Amniotic stem cell (primary cell): Measurements from ENCODE around the gene IL1RAPL1.
"Not testable (repeated sequence)": the region's sequence is repeated elsewhere in the genome, so short reads cannot be mapped to it uniquely, and the experiment has no call there.

Source experiments
- DNase-seq: peaks from one replicate; lab custom pipeline; 2025; lab: John Stamatoyannopoulos, UW

IL1RAPL1 gene

DNA sequence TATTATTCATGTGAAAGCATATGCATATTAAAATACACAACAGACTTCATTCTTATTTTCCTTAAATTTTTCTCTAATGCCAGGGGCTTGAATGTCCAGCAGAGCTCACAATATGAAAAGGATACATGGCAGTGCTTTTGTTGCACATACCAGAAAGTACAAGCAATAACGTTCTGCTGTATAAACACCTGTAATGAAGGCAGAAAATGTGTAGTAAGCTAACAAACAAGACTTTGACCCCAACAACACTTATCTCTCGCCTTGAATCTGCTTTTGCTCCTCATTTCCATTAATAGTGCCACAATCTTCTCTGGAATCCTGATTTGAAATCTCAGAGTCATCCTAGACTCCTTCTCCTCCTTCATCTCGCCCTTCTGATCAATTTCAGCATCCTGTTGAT is 687.3 kb downstream of the IL1RAPL1 start:
- DNase-seq, result no peak

DNA sequence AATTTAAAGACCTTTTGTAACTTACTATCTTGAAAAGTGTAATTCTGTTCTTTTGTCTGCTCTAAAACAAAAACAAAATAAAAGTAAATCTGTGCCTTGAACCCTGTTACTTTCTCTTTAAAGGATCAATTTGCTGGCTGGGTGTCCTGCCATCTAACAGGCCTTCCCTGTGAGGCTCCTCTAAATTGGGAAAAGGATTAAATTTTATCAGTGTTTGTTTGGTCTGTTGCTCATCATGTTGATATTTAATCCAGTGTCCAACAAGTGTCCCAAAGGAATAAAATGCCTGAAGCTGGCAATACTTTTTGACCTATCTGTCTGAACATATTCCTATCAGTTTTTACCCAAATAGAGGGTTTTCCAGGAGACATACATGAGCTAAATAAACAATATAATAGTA is 688.7 kb downstream of the IL1RAPL1 start:
- DNase-seq, result no peak

DNA sequence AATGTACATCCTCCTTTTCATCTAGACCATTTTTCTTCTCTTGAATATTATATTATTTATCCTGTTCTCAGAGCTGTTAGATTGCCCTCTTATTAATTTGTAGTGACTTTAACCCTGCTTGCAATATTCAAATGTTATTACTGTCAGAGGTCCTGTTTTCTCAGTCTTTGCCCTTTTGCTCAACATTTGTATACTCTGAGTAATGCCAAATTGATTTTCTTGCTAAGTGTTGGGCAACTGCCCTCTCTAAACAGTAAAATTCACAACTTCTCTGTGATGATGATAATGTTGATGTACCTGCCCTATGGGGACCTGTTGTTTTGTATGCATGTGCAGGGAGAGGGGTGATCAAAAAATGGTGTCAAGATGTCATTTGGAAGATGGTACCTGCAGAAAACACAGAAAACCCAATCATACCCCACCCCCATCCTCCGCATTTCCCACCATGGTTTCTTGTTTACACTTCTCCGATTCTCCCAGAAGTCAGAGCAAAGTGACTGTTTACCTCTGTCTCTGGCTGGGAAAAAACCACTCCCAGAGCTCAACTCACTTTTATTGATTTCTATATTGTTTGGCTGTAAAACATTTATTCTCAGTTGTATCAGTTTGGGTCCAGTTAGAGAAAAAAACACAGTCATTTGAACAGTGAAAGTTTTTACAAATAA is 694.0 kb downstream of the IL1RAPL1 start:
- DNase-seq, result no peak

DNA sequence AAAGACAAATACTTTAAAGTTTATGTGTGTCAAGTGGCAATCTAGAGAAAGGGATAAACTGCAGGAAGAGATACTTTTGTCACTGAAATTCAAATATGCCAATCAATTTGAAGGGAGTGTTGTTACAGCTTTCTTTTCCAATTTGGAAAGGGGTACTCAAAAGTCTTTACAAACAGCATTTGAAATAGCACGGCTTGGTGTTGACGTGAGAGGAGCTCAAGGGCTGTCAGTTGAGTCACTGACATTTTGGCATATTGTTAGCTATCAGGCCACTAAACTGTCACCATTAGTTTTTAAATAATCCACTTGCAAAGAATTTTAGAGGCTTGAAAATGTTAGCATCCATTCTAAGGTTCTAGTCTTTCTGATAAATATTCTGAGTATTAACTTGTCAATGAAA is 698.4 kb downstream of the IL1RAPL1 start:
- DNase-seq, result no peak

DNA sequence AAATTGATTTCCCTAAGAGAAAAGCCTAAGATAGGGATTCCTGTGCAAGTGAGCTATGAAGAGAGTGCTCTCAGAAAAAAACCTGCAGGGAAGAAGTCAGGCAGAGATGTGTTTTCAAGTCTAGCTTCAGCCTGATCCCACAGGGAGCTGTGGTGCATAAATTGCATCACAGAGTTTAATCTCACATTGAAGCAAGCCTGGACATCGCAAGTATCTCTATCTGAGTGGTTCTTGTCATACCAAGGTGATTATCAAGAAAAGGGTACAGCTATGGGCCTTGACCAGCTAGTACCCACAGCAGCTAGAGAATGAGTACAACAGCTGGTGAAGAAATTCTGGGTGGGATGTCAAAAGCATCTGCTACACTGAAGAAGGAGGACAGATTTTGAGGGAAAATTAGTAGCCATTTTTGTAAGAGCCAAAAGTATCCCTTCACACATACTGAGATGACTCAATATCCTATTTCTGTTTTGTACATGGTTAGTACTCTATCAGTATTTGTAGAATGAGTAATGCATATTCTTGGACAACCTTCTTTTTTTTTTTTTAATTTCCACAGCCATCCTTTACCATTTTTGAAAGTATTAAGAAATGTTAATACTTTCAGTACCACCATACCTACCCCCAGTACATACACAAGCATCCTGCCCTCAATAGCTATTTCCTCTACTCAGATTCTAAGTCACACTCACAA is 708.9 kb downstream of the IL1RAPL1 start:
- no peak for DNase-seq

DNA sequence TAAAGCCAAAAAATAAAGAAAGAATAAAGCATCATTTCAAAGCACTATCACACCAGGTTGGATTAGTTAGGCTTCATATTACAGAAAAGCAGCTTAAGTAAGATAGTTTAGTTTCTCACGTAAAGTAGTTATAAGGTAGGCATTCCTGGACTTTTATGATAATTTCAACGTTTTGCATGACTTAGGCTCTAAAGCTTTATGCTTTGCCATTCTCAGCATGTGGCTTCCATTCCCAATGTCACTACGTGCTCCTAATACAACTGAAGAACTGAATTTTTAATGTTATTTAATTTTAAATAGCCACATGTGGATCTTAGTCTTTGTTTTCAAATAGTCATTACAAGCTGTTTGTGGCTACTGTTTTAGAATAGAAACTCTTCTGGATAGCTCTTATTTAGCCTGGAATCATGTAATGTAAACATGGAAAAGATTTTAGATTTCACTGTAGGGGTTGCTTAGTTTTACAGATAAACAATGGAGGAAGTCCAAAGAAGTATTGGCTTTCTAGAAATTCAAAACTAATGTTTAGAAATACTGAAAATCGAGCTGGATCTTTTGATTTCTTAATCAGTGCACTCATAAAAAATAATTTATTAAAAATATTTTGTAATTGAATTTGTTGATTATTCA is 710.0 kb downstream of the IL1RAPL1 start:
- DNase-seq, result no peak

DNA sequence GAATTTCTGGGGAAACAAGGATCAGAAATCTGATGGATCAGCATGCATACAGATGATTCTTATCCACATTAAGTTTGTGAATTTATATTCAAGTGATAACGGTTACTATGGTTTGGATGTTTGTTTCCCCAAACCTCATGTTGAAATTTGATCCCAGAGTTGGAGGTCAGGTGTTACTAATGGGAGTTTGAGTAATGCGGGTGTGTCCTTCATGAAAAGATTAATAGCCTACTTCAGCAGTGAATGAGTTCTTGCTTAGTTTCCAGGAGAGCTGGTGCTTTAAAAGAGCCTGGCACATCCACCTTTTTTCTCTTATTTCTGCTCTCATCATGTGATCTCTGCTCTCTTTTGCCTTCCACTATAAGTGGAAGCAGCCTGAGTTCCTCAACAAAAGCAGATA is 712.4 kb downstream of the IL1RAPL1 start:
- no peak for DNase-seq

DNA sequence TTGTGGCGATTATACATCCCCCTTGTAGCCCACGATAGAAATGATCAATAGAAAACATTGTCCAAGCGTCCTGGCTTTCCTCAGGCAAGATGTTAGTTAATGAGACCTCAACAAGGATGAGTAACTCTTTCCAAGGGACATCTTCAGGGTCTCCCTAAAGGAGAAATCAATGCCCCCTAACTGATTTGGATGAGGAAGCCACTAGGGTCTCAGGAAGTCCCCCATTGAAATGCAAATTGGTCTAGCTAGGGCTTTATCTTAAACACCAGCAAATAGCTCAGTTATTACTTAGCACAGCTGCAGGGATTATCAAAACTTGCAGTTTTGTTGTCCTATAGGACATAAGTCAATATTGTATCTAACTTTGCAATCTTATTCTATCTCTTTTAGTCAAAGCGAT is 721.5 kb downstream of the IL1RAPL1 start:
- DNase-seq, result no peak

DNA sequence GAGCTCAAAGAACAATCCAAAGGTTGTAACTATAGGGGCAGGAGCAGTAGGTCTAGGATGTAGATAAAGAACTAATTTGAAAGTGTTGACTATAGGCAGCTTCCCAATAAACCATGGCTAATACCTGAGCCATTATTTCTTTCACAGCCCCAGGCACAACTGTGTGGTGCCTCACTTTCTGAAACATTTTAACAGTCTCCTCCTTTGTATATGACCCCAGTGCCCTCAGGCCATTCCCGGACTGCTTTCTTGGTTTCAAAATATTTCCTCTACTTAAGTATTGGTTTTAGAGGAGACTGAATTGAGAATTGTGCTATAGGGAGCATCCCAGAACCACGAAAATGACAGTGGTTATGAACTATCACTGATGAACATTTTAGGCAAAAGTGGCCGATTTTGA is 728.7 kb downstream of the IL1RAPL1 start:
- no peak for DNase-seq

DNA sequence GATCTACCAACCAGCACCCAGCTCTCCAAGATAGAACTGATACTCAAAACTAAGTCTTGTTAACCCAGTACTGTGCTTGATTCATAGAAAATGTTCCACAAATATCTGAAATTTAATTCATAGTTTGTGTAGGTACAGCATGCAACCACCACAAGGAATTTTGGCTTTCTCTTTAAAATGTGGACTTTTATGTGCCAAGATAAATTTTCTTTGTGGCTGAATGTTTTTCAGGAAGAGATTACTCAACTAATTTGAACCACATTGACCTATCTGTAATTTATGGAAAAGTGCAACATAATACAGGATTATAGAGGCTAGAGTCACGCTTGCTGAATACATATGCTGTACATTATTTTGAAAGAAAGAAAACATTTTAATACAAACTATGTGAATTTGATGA is 730.8 kb downstream of the IL1RAPL1 start:
- DNase-seq, result peak; percentile 5

DNA sequence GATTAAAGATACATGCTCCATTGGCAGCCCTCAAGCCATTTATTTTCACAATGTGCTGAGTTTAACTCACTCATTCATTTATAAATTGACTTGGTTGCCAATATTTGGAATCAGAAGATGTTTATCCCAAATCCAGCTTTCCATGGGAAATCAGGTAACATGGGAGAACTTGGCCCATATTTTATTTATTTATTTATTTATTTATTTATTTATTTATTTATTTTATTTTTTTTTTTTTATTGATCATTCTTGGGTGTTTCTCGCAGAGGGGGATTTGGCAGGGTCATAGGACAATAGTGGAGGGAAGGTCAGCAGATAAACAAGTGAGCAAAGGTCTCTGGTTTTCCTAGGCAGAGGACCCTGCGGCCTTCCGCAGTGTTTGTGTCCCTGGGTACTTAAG is 745.2 kb downstream of the IL1RAPL1 start:
- not testable (repeated sequence) for DNase-seq

DNA sequence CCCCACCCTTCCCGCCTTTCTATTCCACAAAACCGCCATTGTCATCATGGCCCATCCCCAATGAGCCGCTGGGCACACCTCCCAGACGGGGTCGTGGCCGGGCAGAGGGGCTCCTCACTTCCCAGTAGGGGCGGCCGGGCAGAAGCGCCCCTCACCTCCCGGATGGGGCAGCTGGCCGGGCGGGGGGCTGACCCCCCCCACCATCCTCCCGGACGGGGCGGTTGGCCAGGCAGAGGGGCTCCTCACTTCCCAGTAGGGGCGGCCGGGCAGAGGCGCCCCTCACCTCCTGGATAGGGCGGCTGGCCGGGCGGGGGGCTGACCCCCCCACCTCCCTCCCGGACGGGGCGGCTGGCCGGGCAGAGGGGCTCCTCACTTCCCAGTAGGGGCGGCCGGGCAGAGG is 745.8 kb downstream of the IL1RAPL1 start:
- DNase-seq, result not testable (repeated sequence)

DNA sequence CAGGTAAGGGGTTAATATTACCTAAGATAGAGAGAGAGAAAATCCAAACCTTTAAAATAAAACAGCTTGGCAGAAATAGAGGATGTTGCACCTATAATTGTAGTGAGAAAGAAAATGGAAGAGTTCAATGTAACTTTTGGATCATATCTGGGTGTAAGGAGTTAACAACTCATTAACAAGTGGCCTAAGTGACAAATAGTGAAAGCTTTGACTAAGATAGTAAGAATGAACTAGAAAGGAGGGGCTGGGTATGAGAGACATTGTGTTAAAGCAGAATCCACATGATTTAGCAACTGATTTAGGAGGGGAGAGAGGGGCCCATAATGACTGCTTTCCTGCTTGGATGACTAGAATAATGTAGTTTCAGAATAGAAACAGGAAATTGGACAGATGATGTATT is 761.0 kb downstream of the IL1RAPL1 start:
- no peak for DNase-seq

DNA sequence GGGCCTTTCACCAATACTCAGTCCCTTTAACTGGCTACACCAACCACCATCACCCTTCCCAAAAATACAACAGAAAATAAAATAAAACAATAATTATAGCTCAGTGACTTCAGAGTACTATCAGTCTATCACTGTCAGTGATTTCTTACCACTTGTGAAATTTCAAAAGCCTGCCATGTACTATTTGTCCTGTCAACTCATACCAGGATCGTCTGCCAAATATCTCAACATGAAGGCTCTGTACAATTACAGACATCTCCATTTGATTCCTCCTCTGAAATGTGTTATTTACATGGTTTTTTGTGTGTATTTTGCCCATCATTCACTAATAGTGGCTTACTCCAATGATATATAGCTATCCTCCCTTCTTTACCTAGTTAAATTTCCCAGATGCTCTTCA is 772.0 kb downstream of the IL1RAPL1 start:
- no peak for DNase-seq

DNA sequence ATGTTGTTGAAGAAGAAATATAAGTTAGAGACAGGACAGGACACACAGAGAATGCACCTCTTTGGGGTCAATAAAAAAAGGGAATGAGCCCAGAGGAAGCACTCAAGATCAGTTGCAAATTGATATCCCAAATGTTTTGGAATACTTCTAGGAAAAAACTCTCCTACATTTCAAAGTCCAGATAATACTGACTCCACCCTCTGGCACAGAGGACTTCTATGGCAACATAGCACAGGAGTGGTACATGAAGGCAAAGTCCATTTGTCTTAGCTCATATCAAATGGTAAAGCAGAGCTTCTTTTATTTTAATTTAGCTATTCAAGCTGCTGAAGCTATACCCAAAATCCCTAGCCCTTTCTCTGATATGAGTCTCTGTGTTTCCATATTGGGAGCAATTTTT is 787.5 kb downstream of the IL1RAPL1 start:
- DNase-seq, result not testable (repeated sequence)

DNA sequence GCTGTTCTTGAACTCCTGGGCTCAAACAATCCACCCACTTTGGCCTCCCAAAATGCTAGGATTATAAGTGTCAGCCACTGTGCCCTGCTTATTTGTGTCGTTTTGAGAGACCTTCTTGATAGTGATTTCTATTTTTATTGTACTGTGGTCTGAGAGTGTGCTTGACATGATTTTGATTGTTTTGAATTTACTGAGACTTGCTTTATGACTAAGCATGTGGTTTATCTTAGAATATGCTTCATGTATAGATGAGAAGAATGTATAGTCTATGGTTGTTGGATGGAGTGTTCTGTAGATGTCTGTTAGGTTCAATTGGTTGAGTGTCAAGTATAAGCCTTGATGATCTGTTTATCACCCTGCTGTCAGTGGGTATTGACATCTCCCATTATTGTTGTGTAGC is 789.3 kb downstream of the IL1RAPL1 start:
- DNase-seq, result no peak

DNA sequence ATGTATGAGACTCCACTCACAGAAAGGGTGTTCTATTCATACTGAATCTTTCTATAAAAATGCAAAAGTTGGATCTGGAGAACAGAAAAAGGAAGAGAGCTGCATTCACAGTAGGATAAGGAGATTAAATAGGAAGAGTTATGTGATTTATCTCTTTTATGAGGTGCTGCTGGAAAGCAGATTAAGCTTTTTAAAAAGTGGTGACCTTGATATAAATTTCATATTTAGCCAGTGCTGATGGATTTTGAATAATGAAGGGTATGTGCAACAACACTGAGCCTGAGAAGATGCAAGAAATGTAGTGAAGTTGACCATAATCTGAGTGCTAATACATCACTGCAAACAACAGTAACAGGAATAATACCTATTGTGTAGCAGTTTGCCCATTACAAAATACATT is 795.6 kb downstream of the IL1RAPL1 start:
- no peak for DNase-seq

DNA sequence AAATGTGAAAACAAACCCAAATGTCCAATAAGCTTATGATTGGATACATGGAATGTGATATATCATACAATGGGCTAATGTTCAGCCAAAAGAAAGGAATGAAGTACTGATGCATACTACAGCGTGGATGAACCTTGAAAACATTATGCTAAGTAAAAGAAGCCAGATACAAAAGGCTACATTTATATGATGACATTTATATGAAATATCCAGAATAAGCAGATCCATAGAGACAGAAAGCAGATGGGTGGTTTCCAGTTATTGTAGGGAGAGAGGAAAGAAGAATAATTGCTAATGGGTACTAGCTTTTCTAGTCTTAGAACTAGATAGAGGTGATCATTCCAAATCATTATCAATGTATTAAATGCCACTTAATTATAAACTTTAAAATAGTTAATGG is 801.3 kb downstream of the IL1RAPL1 start:
- no peak for DNase-seq

DNA sequence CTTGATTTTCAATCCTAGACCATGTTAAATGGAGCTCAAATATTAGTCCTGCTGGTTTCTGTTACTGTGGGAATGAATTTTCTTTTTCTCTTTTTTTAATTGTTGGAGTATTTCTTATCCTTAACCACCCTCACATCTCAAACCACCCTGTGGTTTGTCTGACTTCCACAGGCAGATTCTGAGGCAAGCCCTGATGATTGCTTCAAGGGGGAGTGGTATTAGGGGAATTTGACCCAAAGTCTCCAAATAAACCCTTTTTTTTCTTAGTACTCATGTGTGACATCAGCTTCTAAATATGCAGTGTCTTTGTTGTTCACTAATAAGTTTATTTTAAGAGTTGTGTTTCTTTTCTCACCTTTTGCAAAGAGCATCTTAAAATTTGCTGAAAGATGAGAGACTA is 810.3 kb downstream of the IL1RAPL1 start:
- no peak for DNase-seq

DNA sequence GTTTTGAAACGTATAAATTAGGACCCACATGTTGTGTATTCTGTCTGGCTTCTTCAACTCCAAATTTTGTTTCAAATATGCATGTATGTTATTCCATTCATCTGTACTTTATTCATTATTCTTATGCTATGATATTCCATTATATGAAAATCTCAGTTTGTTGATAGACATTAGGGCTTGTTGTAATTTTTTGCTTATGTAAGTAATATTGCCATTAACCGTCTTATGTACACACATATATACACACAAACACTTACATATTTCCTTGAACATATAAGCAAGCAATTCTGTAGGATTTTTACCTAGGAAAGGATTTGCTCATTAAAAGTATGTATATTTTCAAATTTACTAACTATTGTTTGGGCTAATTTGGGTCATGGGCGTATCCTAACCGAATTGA is 820.1 kb downstream of the IL1RAPL1 start:
- DNase-seq, result no peak

DNA sequence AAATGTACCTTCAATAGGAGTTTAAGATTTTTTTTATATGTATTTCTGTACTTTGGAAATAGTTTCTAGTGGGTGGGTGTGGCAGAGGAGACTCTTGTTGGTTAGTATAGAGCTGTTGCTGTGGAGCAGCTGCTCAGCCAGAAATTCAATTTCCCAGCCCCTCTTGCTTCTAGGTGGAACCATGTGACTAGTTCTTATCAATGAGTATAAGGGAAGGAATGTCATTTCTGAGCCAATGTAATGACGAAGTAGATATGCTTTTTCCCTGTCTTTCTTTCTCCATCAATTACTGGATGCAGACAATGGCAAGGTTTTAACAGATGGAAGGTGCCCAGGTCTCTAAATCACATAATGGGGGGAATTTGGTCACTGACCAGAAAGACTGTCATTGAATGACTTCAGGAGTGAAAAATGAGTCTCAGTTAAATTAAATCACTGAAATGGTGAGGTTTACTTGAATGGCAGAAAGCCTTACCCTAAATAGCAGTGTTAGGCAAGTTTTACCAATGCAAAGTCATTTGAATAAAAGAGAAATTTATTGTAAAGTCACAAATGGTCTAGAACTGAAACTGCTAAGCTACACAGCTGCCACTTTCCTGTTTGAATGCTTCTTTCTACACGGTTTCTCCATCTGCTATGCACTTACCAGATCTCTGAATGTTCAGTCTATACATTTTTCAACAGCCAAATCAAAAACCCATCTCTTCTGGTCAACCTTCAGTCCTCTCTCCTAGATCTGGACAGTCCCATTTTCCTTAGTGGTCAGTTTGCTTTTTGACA is 832.7 kb downstream of the IL1RAPL1 start:
- DNase-seq, result no peak

DNA sequence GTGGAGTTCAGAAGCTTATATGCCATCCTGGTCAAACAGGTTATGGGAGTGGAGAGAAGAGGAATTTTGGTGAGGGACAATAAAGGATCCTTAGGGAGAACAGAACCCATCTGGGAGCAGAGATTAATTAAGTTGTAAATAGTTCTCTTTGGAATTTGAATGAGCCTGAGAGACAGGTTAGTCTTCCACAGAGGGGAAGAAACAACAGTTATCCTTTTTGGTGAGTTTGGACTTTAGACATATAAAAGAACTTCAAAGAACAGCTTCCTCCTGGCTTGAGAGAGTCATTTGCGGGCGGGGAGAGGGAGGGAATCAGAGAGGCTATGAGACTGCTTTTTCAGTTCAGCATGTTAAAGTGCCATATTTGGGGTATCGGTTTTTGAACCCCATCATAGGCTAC is 834.8 kb downstream of the IL1RAPL1 start:
- DNase-seq, result no peak

DNA sequence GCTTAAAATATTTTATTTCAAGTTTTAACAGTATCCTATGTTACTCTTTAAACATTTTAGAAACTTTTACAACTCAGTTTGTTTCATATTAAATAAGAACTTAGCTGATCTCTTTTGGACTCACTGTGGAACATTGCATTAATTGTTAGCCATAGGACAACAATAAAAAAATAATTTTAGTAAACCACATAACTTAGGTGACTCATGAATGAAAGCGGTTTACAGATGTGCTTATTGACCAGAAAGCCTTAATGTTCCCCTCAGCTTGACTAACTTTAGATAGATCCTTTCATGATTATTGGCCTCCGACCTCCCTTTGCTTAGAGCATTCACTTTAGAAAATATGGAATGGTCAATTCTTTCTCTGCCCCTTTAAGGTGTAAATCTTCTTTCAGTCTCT is 844.6 kb downstream of the IL1RAPL1 start:
- DNase-seq, result no peak
